ENCODE results near the gene SORCS1.

Gene SORCS1

DNA sequence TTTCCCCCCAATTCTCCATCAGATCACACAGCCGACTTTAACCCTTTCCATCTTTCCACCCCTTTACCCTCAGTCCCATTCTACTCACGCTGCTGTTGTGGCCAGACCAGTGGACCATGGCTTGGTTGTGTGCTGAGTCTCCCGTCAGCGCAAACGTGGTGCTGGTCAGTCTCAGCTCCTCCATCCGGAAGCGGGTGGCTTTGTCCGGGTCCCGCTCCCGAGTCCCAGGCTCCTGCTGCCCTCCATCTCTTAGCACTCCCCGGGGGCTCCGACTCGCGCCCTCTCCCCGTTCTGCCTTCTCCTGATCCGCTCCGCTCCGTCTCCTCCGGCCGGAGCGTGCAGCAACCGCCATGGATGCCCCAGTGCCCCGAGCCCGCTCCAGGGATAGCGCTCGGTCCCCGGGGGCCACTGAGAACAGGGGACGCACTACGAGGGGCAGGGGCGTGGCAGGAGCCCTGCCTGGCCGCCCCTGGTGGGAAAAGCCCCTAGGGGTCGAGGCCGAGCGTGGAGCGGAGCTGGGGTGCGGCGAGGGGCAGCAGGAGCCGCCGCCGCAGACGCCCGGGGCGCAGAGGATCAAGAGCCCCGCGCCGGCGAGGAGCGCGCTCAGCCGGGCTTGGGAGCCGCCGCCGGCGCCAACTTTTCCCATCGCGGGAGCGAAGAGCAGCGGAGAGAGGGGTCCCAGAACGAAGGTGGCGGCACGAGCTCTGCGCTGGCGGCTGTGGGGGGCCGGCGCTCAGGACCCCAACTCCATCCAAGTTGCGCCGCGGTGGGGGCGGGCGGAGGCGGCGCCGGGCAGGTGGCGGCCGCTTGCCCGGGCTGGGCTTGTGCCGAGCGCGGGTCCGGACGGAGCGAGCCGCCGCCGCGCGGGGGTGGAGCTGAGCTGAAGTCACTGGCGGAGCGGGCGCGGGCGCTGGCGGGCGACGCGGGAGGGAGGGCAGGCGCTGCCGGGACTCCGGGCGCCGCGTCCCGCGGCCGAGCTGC is at the start of gene SORCS1:
Gene SORCS1, minus strand, starts transcription at position 826 of the 981 bp plus-strand sequence.
- DNase-seq, result no peak

- DNase-seq, result no peak
Observed at GRCh38 chr10:107214261-107214660, 49.8 kb upstream of the SORCS1 start.

- DNase-seq, result no peak
Observed at GRCh38 chr10:107213861-107214260, 49.4 kb upstream of the SORCS1 start.

DNA sequence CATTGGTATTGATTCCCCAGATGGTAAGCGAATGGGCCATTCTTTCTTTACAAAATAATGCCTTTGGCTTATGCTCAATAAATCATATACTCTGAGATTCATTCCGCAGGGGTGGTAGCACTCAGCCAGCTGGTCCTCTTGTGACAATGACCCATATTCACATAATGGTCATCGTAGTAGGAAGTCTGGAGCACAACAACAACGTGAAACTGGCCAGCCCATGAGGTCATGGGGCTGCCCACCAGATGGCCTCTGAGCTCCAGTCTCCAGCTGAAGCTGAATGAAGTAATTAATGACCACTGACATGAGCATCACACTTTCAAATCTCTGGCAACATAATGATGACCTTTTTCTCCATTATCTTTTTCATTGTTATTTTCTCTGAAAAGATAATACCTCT is 42.3 kb upstream of the SORCS1 start:
- DNase-seq, result no peak

DNA sequence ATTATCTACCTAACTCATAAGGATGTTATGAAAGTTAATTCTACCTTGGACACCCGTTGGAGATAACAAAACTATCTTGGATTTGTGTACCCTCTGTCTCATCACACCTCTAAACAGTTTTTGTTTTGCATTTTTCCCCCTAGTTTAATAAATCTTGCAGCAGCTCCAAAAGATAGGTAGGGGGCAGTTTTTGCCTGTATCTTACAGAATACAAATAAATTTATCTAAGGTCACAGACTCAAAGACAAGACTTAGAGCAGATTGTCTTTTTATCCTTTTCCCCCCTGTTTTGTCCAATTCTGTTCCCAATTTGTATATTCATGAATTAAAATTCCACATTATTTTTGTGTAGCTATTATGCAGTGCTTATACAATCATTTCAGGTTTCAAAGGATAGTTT is 5.0 kb upstream of the SORCS1 start:
- DNase-seq, result no peak

- DNase-seq, result no peak
Observed at GRCh38 chr10:107168738-107169137, 4.2 kb upstream of the SORCS1 start.

DNA sequence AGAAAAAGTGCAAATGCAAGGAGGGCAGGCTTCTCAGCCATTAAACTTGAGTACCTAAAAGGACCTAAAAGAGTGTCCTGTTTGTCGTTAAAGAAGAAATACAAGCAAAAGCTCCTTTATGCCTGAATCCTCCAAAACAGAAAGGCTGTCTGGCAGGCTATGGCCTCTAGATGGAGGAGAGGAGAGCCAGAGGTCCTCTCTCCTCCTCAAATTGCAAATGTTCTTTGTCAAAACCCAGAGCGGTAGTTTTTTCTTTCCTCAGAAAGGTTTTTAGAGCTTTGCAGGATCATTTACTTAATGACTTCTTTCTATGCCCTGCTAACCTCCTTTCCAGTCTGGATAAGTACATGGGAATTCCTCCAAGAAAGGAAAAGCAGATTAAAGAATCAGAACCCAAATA is 1.9 kb upstream of the SORCS1 start:
- no peak for DNase-seq

DNA sequence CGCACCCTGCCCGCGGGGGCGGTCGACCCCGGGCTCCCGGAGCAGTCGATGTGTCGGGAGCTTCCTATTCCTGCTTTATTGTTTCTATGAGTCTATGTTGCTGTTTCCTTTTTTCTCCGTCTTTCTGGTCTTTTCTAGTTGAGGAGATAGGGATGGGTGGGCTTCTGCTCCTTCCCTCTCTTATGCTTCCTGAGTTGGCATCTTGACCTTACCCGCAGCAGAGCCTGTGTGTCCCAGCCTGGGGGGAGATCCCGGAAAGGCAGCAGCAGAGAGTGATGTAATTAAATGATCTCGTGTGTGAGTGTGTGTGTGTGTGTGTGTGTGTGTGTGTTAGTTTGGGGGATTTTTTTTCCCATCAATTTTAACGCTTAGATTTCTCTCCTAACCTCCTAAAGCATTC is 486 bp upstream of the SORCS1 start:
- no peak for DNase-seq

GRCh38 chr10:107163076-107163855 is 1.2 kb downstream of the SORCS1 start:
- DNase-seq, result no peak

DNA sequence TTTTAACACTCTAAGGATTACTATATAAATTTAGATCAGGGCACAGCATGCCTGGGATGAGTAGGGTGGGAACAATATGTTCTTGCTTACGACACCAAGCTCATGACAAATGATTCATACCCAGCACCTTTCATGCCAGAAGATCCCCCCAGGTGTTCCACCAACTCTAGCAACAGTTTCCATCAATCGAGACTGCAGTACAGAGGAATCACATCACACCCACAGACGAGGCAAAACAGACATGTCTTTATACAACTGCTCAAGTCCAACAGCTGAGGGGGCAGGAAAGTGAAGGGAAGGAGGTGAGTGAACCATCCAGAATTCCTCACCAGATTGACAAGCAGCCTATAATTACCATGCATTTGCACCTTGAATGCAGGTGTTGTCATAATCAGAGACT is 3.6 kb downstream of the SORCS1 start:
- no peak for DNase-seq

DNA sequence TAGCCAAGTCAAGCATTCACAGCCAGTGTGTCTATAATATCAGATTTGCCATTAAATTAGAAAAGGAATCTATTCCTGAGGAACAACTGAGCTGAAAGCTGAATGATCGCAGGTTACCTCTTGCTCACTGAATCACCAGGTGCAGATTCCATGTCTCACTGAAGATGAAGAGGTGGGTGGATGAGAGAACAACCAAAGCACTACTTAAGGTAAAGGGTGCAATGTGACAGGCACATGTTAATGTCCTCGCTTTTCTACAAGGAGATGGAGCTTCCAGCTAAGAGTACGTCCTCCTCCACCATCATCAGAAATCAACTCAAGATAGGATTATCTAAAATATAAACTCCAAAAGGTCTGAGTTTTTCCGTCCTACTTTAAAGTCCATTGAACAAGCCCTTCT is 4.6 kb downstream of the SORCS1 start:
- DNase-seq, result no peak

- no peak for DNase-seq
Observed at GRCh38 chr10:107157071-107157470, 7.4 kb downstream of the SORCS1 start.

- DNase-seq, result no peak
Observed at GRCh38 chr10:107152087-107152486, 12.4 kb downstream of the SORCS1 start.

DNA sequence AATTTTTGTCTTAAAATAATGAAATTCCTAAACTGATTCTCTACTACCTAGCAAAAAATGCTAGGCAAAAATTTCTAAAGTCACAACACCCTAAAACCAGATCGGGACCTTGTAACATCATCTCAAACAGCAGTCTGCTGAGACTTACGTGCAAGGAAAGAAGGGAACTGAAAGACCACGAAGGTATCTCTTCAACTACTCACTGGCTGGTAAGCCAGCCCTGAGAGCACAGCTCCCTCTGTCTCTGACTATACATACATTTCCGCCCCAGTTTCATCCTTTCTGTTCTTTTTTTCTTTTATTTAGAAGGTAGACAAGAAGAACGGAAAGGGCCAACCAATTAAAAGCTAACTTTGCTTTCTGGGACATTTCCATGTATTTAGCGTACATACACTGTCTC is 15.6 kb downstream of the SORCS1 start:
- DNase-seq, result no peak

- DNase-seq, result no peak
Observed at GRCh38 chr10:107144490-107144889, 20.0 kb downstream of the SORCS1 start.

DNA sequence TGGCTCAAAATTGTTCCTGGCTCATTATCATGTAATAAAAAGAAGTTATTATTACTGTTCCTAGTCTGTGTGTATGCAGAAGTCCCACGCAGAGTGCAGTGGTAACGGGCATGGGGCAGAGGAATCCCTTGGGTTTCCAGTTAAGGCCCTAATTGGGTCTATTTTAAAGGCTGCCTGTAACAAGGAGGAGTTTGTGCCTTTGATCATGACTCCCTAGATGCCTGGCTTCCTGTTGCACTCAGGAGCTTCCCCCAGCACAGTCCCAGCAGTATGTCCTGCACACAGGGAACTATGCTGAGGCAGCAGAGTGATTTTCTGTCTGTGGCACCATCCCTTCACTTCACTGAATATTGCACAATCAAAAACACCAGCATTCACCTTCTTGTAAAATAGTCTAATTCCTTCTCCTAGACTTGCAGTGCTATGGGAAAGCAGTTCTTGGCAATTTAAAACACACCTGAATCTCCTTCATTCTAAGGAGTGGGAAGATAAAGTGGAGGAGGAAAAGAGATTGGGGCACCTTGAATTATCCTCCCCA is 22.9 kb downstream of the SORCS1 start:
- no peak for DNase-seq

DNA sequence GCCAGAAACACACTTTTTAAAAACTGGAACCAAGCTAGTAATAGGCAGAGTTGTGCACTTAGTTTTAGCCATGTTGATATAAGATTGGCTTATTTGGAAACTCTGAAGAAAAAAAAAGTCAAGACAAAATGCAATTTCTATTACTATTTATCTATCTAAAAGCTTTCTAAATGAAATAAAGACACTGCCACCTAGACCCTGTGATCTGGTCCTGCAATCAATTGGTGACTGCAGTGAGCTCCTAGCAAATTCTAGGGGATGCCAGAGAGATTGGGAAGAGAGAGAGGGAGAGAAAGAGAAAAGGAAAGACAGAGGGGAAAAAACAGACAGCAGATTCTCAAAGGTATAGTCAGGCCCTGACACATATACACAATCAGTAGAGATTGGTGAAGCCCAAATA is 25.3 kb downstream of the SORCS1 start:
- no peak for DNase-seq

DNA sequence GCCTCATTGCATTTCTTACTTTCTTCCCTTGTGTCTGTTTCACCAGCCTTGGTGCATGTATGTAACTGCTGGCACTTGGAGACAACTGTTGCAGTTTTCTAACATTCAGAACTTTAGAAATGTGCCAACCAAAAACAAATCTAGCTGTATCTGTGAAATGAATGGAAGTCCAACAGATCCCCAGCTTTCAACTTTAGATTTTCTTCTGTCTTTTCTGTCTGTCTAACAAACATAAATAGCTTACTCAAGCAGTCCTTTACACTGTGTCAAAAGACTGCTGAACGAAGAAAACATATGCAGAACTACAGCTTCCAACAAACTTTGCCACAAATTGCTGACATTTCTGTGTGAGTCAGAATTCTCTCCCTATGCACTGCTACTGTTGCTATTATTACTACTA is 30.9 kb downstream of the SORCS1 start:
- DNase-seq, result no peak

DNA sequence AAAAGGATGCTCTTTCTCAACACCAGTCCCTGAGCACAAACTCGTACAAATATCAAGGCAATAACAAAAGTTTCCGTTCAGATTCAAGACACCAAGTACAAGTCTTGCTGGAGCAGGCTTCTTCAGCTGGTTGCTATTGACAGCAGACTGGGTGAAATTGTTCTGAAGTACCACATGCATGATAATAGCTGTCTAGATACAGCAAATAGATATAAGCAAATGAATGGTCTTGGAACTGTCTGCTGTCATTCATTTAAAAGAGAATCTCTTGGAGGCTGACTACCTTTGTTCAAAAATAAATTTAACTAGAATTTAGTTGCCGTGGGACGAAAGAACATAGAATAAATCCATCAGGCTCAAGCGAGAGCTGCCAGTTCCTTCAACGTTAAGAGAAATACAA is 35.5 kb downstream of the SORCS1 start:
- DNase-seq, result no peak

- no peak for DNase-seq
Observed at GRCh38 chr10:107126512-107127065, 37.9 kb downstream of the SORCS1 start.

DNA sequence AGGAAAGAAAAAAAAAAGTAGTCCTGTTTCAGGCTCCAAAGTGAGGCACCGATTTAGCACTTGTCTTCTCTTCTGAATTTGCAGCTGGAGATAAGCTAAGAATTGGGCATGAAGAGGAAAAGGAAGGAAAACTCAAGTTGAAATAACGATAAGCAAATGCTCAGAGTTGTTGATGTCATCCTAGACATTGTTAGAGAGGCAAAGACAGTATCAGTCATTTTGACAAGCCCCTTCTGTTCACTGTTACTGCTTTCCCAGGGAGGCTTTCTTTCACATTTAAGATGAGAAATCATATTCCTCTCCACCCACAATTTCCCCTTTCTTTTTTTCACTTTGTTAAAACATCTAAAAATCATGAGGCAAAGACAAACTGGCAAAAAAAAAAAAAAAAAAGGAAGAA is 41.8 kb downstream of the SORCS1 start:
- no peak for DNase-seq

DNA sequence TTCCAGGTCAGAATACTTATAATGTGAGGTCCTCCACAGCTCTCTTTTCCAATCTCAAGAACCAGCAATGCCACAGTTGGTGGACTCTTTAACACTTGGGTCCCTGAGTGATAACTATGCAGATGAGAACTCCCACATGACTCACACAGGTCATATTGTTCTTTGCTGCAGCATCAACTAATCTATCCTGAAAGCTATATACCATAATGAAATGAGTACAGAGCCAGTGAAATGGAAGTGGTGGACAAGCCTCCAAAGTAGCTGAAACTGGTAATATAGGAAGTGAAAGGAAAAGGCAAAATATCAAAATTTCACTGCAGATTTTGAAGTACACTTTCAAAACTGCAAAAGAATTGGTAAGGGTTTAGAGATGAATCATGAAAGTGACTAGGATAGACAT is 45.6 kb downstream of the SORCS1 start:
- DNase-seq, result no peak

DNA sequence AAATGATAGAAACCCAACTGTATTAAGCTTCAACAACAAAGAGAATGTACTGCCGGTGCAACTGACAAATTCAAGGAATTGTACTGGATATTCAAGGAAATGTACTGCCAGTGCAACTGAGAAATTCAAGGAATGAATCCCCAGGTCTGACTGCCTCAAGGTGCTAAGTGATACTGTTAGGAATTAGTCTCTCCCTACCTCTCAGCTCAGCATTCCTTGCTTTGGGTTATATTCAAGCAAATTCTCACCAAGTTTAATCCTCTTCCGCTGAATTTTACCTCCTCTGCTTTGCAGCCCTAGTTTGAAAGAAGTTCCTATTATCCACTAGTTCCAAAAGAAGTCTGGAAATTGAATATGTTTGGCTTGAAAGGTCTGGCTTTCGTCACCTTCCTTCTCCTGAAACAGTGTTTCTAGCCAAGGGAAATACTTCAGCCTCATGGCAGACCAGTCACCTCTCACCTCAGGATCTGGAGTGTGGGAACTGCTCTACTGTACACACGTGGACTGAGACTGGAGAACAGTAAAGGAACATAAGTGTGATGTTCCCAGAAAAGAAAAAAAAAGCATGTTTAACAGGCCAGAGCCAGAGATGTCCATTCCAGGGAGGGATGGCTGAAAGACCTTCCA is 60.4 kb downstream of the SORCS1 start:
- no peak for DNase-seq
